ENCODE results near the gene TADA2B. TPM values are rescaled to one million over a fixed set of nuclear protein-coding genes. Genes with fewer than 3 reads are reported as not detected.
"Not testable (repeated sequence)": the region's sequence is repeated elsewhere in the genome, so short reads cannot be mapped to it uniquely, and the experiment has no call there.

Gene TADA2B
- polyA plus RNA-seq, 1 donor, result 19.1 TPM

DNA sequence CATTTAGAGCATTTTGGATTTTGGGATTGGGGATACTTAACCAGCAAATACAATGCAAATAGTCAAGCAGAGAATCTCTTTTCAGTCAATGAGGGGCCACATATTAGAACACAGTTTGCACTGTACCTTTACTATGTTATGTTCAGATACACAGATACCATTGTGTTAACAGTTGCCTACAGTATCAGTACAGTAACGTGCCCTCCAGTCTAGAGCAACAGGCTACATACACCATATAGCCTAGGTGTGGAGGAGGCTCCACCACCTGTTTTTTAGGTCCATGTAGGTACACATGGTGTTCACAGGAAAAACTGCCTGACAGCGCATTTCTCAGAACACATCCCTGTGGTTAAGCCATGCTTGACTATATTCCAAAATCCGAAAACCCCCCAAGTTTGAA, 15.6 kb downstream of the TADA2B start:
- DNase-seq, result no peak

DNA sequence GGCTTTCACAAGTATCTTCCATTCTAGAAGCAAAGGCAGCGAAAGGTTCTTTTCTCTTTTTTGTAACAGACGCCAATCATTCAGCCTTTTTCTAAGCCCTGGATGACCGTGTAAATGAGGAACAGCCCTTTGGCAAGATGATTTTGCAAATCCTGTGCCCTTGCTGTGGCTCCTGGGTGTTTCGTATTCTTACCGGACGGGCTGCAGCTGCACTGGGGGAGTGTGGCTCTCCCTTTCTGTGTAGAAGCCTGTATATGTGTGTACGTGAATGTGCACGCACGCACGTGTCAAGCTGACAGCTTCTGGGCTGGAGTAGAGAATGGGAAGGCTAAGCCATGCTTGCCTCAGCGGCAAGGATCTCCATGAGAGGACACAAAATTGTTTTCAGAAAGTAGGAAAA, 16.5 kb downstream of the TADA2B start:
- no peak for DNase-seq

DNA sequence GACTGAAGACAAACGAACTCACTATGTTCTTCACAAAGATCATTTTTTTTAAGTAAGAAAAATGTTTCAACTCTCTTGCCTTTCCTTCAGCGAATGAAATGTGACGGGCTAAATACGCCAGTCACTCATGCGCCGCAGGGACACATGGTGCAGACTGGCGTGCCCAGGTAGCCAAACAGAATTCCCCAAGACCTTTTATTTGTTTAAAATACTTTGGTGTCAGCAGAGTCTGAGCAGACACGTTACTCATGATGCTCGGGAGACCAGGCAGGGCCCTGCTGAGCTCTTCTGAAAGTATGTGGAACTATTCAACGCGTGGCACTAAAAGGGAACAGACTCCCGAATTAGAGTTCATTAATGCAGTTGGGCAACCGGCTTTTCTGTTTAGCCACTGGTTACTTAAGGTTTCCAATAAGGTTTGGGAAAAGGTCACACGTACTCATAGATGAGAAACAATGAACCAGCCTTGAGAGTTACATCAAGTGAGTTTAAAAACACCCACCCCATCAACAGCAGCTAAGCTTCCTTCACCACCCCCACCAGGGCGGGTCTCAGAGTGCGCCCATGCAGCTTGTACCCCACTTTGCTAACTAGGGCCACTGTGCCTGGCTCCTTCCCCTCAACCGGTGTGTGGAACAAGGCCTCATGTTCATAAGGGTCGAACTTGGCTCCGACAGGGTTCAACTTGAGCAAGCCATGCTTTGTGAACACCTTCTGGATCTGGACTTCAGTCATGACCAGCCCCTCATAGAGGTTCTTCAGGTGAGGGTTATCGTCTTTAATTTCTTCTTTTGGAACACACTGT, 17.4 kb downstream of the TADA2B start:
- no peak for DNase-seq

DNA sequence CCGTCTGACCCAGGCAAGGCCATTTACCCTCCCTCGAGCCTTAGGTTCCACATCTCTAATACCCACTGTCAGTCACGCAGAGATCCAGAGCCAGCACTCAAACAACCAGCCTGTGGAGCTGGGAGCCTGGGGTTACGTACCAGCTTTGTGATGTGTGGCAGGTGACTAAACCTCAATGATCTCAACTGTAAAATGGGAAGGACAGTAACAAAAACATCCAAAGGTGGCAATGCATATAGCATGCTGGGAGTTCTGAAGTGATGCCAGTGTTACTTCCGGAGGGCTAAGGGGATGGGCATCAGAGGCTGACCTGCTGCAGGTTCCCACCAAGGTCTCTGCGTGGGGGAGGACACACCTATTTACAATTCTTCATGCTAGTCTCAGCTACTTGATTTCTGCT, 18.6 kb downstream of the TADA2B start:
- no peak for DNase-seq

DNA sequence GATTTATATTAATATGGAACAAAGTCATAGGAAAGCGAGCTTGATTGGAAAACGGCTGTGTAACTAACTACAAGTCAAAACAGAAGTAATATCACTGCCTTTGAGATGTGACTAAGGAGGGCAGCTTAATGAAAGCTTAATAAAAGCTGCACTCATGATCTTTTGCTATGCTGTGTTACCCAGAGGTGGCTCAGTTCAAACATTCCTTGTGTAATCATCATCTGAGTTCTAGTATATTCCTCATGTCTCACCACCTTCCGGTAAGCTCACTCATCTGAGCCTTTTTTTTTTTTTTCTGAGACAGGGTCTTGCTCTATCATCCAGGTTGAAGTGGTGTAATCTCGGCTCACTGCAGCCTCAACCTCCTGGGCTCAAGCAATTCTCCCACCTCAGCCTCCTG, 19.6 kb downstream of the TADA2B start:
- no peak for DNase-seq

DNA sequence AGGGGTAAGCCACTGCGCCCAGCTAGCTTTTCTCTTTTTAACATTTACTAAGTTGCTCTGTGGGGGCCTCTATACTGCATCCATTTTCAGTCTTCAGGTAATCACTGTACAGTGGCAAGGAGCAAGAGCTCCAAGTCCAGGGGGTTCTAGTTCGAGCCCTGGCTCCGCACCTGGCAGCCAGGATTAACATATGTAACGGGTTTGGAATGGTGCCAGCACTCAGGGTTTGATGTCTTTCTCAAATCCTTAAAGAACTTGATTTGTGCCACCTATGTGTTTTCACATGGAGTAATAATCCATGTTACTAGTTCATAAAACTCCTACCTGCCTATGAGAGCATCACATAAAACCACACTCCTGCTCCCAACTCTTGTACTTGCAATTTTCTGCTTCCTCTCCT, 20.2 kb downstream of the TADA2B start:
- no peak for DNase-seq

DNA sequence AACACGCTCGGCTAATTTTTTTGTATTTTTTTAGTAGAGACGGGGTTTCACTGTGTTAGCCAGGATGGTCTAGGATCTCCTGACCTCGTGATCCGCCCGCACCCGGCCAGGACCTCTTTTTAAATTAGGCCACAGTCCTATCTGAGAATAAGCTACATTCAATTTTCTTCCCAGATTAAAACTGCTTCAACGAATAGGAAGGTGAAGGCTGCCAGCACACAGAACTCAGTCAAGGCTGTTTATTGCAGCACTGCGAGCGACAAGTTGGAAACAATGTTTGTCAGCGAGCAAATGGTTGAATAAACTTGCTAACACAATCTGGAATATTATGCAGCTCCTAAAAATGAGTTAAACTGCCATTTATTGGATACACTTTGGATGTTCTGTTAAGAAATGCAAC, 22.8 kb downstream of the TADA2B start:
- no peak for DNase-seq

DNA sequence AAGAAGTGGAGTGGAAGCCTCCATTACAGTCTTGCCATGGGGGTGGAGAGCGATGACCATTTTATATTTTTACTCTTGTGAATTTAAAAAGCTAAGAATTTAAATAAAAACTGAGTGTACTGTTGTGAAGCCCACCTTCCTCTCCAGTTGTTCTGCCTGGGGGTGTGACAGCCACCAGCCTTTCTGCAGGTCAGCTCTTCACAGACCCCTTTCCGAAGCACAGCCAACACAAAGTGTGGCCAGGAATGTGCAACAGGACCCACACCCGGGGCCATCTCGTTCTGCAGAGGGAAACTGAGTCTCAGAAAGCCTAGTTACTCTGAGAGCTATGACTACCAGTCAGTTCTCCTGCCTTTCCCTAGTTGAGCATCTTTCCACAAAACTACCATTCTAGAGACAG, 23.3 kb downstream of the TADA2B start:
- DNase-seq, result no peak

DNA sequence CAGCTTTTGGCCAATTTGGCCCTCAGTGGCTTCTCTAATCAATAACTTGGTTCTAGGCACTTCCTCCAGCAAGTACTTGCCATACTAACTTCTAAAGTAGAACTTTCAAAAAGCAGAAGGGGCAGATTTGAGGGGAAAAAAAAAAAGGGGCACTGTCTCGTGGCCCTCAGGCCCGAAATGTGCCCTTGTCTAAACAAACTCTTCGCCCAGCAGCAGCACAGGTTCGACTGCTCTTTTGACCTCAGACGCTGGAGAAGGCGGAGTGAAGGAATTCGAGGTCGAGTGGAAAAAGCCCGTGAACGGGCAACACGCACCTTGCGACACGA, 23.9 kb downstream of the TADA2B start:
- DNase-seq, result no peak

DNA sequence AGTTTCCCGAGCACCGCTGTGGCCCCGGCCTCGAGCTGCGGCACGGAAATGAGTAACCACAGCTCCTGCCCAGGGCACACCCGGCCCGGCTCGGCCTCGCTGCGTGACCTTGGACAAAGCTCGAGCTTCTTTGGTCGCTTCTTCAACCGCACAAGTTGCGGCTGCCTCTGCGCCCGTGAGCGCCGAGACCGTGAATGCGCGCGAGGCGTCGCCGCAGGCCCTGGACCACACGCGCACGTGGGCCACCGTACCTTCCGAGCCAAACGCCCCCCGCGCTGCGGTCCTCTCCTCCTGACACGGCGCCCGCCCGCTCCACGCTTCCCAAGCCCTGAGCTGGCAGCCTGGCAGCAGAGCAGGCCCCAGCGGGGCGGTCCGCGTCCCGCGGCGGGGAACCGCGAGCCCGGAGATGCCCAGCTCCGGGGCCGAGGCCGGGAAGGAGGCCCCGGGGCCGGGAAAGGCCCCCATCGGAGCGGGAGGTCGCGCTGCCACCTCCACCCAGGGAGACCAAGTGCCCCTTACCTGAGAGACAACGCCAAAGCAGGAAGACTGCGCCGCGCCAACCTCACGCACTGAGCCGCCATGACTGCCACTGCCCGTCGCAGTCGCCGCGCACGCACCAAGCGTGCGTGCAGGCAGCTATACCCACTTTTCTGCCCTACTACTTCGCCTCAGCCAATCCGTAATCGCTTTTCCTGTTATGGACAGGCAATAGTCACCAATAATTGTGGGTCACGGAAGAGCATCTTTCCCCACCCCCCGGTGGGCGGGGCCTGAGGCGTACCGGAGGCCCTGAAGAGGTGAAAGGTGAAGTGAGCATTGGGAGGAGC, 24.5 kb downstream of the TADA2B start, which contains the start of gene GRPEL1:
TSS of gene GRPEL1 (minus strand) at position 613 of the 827 bp plus-strand sequence. CDS start at position 581, 32 bp downstream.
- peak; percentile 99 for DNase-seq

DNA sequence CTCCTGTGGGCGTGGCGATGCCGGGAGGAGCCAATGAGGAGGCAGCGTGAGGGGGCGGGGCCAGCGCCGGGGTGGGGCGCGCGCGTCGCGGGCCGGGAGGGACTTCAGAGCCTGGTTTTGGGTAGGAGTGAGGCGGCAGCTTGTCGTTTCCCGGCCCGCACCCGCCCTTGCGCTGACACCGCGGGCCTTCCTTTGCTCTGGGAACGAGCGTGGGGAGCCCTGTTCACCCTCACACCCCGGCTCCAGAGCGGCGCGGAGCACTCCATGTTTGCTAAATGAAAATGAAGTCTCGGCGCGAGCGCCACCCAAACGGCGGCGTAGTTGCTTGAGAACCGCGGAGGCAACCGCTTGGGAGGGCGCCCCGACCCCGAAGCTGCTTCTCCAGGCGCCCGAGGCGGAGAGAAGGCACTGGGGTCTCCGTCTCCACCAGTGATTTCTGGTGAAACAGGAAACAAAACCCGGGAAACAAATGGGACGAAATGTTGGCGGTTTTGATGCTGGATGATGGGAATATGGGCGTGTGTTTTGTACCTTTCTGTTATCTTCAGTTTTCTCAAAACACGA, 25.2 kb downstream of the TADA2B start:
- DNase-seq, result no peak

DNA sequence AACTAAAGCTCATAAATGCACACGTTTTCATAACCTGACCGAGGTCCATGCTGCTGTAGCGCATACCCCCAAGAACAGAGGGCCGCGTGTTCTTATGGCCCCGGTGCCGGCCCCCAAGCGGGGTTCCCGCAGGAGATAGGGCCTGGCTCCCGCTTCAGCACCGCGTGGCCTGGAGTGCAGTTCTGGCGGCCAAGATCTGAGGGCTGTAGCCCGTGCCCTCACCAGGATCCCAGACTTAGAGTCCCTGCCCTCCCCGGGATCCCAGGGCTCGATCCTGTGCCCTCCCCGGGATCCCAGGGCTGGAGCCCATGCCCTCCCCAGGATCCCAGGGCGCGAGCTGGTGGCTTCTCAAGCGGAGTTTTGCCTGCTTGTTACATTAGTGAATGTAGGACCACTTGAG, 25.7 kb downstream of the TADA2B start:
- DNase-seq, result no peak

DNA sequence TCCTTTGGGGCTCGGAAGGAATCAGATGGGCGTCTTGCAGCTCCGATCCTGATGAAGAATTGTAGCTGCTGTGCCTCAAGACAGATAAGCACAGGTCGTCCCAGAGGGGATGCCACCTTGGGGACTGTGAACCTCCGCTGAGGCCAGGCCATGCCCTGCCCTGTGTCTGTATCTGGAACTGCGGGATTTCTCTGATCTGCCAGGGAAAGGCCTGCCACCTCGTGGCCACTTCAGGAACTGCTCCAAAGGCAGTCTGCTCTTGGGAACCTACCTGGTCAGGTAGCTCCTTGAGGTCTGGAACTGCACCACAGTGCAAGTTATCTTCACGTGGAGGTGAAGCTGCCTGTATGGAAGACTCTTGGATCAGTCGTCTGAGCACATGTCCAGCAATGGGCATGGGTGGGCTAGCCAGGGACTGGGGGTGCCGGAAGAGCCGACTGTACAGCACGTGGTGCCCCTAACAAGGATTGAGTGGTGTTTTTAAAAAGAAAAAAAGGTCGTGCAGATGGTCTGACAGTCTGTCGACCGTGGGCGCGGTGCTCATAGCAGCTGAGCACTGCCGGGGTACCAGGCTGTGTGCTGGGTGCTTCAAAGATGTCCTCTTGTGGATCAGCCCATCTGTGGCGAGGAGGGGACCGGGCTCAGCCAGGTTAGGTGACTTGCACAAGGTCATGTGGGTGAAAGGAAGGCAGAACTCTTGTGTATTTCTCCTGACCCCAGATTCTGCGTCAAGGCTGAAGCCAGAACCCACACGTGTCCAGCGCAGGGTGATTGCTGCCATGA, 27.7 kb downstream of the TADA2B start:
- peak; percentile 71 for DNase-seq

DNA sequence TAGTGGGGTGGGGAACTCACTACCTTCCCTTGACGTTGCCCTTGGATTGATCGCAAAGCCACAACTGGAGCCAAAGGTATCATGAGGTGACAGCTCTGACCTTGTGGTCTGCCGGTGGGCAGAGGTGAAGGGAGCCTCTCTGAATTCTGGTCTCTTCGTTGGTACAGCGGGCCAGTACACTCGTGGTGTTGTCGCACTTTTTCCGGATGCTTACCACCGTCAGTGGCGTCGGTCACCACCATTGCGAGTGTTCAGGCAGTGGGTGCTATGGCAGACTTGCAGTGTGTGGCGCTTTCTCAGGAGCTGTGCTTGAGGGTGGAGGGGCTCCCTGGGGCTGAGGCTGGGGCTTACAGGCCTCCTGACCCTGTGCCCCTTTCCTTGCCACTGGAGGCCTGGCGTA, 29.9 kb downstream of the TADA2B start:
- DNase-seq, result no peak

DNA sequence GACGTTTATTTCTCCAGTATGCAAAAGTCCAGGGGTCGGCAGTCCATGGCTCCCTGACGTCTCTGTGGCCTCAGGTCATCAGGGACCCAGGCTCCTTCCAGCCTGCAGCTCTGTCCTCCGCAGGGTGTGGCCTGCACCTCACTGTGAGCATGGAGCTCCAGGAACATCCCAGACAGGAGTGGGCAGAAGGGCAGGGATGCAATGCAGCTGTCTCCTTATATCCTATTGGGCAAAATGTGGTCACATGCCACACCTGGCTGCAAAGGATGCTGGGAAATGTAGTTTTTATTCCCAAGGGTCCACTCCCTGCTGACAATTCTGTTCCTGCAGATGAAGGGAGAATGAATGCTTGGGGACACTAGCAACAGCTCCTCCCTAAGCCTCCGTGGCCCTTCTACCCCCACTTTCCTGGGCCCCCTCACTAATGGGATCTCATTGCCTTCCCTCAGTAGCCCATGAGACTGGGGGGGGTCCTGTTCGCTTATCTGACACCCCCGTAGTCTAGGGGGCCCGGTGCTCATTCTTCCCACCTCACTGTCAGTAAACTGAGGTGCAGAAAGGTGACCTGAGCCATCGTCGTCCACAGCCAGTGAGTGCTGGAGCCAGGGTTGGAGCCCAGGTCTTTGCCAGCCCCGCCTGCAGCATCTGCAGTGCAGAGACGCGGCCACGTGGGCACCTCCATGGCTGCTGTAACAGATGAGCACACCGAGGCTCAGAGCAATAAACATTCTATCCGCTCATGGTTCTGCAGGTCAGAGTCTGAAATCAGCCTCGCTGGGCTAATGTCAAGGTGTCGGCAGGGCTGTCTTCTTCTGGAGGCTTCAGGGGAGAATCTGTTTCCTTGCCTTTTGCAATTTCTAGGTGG, 30.6 kb downstream of the TADA2B start:
- peak; percentile 51 for DNase-seq

DNA sequence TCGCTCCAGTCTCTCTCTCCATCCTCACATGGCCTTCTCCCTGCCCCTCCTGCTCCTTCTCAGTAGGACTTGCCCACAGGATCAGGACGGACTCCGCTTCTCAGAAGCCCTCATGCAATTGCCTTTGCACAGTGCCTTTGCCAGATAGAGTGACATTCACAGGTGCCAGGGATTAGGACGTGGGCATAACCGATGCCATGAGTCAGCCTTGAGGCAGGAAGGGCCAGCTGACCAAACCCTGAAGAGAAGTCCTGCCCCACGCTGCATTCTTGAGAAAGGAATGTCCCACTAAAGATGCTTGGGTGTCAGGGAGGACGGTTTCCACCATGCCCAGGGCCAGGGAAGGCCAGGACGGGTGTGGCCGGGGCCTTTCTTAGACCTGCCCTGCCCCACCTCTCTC, 31.3 kb downstream of the TADA2B start:
- DNase-seq, result no peak

DNA sequence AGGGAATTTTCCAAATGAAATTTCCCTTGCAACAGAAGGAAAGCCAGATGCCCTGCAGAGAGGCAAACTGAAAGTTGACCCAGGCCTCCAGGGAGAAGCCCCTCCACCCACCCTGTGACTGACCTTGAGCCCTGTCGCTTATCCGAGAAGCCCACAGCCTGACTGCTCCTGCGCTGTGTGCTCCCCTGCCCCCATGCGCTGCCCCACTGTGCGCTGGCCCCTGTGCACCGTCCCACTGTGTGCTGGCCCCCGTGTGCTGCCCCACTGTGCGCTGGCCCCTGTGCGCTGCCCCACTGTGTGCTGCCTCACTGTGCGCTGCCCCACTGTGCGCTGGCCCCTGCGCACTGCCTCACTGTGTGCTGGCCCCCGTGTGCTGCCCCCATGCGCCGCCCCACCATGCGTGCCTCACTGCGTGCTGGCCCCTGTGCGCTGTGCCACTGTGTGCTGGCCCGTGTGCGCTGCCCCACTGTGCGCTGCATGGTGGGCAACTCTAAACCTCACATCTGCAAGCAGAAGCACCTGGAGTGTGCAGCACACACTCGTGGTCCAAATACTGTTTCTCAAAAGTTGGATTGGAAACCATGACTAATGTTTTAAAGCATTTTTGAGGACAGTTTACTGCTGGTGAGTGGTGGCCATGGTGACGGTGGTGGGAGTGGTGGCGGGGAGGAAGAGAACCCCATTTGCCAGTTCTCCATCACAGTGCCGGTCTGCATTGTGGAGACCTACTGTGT, 33.0 kb downstream of the TADA2B start:
- no peak for DNase-seq

DNA sequence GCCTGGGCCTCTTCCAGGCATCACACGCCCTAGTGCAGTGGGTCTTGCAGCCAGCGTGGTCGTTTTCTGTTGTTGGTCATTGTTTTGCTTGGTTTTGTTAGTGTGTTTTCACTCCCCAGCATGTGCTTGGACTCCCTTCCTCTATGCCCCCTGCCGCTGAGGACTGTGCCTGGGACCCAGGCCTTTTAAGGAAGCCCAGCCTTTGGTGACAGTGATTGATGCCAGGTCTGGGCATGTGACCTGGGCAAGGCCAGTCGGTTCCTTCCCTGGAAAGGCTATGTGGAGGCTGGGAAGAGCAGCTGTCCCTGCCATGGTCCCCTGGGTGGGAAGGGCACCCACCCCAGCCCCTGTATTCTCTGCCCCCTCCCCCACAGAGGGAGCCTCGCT, 33.5 kb downstream of the TADA2B start:
- DNase-seq, result no peak

DNA sequence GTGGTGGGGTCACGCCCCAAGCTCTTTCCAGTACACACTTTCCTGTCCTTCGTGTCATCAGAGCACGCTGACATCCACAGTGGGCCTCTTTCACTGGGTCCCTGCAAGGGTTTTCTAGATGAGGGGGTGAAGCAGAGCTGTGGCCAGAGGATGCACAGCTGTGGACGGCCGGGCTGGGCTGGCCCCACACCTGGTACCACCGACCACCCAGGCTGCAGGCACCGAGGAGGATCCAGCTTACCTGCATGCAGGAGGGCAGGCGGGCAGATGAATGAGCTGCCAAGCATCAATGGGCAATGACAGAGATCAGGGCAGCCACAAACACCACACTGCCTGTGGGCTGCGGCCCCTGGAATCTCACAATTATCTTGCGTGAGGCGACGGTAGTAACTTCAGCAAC, 34.2 kb downstream of the TADA2B start:
- no peak for DNase-seq

DNA sequence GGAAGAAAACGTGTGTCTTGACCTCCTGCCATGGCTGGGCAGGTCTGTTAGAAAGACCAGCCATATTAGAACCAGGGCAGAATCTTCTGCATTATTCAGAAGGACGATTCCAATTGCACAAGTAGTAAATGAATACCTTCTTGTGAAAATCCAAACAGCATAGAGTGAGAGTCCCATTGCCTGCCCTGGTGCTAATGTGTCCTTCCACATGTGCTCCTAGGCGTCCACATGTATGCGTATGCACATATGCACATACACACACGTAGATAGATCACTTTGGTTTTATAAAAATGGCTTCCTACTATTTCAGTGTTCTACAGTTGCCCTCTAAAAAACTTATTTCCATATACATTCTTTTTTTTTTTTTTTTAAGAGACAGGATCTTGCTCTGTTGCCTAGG, 34.9 kb downstream of the TADA2B start:
- no peak for DNase-seq

DNA sequence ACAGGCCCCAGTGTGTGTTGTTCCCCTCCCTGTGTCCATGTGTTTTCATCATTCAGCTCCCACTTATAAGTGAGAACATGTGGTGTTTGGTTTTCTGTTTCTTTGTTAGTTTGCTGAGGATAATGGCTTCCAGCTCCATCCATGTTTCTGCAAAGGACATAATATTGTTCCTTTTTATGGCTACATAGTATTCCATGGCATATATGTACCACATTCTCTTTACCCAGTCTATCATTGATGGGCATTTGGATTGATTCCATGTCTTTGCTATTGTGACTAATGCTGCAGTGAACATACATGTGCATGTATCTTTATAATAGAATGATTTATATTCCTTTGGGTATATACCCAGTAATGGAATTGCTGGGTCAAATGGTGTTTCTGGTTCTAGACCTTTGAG, 36.3 kb downstream of the TADA2B start:
- not testable (repeated sequence) for DNase-seq

All from left kidney (tissue), 2 donors.